ENCODE data around the gene WBP4.

DNA sequence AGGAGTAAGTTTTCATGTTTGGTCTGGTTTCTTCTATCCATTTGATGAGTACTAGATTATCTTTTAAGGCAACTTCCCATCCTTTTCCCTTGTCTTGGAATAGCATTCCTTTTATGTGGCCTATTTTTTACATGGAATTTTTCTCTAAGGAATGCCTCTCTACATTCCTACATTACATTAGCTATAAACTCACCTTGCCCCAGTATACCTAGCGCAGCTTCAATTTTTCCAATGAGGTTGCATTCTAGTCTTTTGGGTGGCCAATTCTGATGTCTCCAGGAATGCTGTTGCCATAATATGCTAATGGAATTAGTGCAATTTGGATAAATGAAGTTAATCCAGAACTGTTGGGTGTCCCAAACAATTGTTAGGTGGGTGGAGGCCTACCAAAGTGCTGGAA, 37.5 kb downstream of the WBP4 start:
- TF ChIP-seq, protein P1, sequence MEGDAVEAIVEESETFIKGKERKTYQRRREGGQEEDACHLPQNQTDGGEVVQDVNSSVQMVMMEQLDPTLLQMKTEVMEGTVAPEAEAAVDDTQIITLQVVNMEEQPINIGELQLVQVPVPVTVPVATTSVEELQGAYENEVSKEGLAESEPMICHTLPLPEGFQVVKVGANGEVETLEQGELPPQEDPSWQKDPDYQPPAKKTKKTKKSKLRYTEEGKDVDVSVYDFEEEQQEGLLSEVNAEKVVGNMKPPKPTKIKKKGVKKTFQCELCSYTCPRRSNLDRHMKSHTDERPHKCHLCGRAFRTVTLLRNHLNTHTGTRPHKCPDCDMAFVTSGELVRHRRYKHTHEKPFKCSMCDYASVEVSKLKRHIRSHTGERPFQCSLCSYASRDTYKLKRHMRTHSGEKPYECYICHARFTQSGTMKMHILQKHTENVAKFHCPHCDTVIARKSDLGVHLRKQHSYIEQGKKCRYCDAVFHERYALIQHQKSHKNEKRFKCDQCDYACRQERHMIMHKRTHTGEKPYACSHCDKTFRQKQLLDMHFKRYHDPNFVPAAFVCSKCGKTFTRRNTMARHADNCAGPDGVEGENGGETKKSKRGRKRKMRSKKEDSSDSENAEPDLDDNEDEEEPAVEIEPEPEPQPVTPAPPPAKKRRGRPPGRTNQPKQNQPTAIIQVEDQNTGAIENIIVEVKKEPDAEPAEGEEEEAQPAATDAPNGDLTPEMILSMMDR (IDR thresholded peaks at IDR 0.05): no peak
- no peak for TF ChIP-seq ZFX (IDR thresholded peaks at IDR 0.05; ENCODE audit: borderline replicate concordance)

Measured in 22Rv1 (cell line).